H9 (cell line): Measurements from ENCODE around the gene CBX1. TPM values are rescaled to one million over a fixed set of nuclear protein-coding genes. Genes with fewer than 3 reads are reported as not detected.

Experiments used
- DNase-seq: peaks from one replicate; pipeline ENCODE4 v3.0.0-alpha.2; 2017
- H2AFZ ChIP-seq: one replicate; pipeline ENCODE4 v1.6.1; 2013; ENCODE audit warnings: mild to moderate bottlenecking, low read length, control low read depth, moderate library complexity
- H2AK5ac ChIP-seq: 2 replicates; pipeline ENCODE4 v1.6.1; 2013; ENCODE audit warnings: low read length, control low read depth, mixed read lengths; ENCODE audit not compliant: insufficient read length
- H2BK120ac ChIP-seq: one replicate; pipeline ENCODE4 v1.6.1; 2013; ENCODE audit warnings: low read depth, mild to moderate bottlenecking, low read length, control low read depth, inconsistent platforms; ENCODE audit not compliant: poor library complexity, severe bottlenecking
- H2BK12ac ChIP-seq: 2 replicates; pipeline ENCODE4 v1.6.1; 2013; ENCODE audit warnings: low read length, control low read depth, mixed read lengths, low read depth; ENCODE audit not compliant: insufficient read length
- H2BK15ac ChIP-seq: 2 replicates; pipeline ENCODE4 v1.6.1; 2013; ENCODE audit warnings: low read depth, low read length, control low read depth
- H2BK20ac ChIP-seq: one replicate; pipeline ENCODE4 v1.6.1; 2013; ENCODE audit warnings: low read depth, mild to moderate bottlenecking, low read length, control low read depth, inconsistent platforms; ENCODE audit not compliant: poor library complexity, severe bottlenecking
- H2BK5ac ChIP-seq: 2 replicates; pipeline ENCODE4 v1.6.1; 2013; ENCODE audit warnings: low read length, control low read depth, mixed read lengths; ENCODE audit not compliant: insufficient read length
- H3K14ac ChIP-seq: 2 replicates; pipeline ENCODE4 v1.6.1; 2013; ENCODE audit warnings: low read length, control low read depth; ENCODE audit not compliant: insufficient read depth
- H3K18ac ChIP-seq: 2 replicates; pipeline ENCODE4 v1.6.1; 2013; ENCODE audit warnings: low read depth, mild to moderate bottlenecking, mixed read lengths, low read length, control low read depth; ENCODE audit not compliant: insufficient read length
- H3K23ac ChIP-seq: 2 replicates; pipeline ENCODE4 v1.6.1; 2013; ENCODE audit warnings: low read length, control low read depth, mixed read lengths, low read depth; ENCODE audit not compliant: insufficient read length
- H3K23me2 ChIP-seq: 2 replicates; pipeline ENCODE4 v1.6.1; 2013; ENCODE audit warnings: low read depth, mild to moderate bottlenecking, mixed read lengths, low read length, control low read depth; ENCODE audit not compliant: insufficient read length, poor library complexity, severe bottlenecking
- H3K27ac ChIP-seq: 2 replicates; pipeline ENCODE4 v1.5.1; 2013; ENCODE audit warnings: low read length, control low read depth, mixed read lengths, low read depth; ENCODE audit not compliant: insufficient read length
- H3K27me3 ChIP-seq: 2 replicates; pipeline ENCODE4 v1.6.1; 2013; ENCODE audit warnings: low read length, control low read depth, inconsistent platforms; ENCODE audit not compliant: insufficient read depth
- H3K4ac ChIP-seq: 2 replicates; pipeline ENCODE4 v1.6.1; 2013; ENCODE audit warnings: low read depth, mild to moderate bottlenecking, control low read depth, inconsistent platforms, low read length, moderate library complexity
- H3K4me1 ChIP-seq: 2 replicates; pipeline ENCODE4 v1.6.1; 2013; ENCODE audit warnings: low read length, control low read depth, inconsistent platforms; ENCODE audit not compliant: insufficient read depth
- H3K4me2 ChIP-seq: 2 replicates; pipeline ENCODE4 v1.6.1; 2013; ENCODE audit warnings: low read length, control low read depth, mixed read lengths; ENCODE audit not compliant: insufficient read length, insufficient read depth
- H3K56ac ChIP-seq: 2 replicates; pipeline ENCODE4 v1.6.1; 2013; ENCODE audit warnings: low read depth, mild to moderate bottlenecking, mixed read lengths, low read length, control low read depth; ENCODE audit not compliant: insufficient read length
- H3K79me1 ChIP-seq: 2 replicates; pipeline ENCODE4 v1.6.1; 2013; ENCODE audit warnings: low read depth, mild to moderate bottlenecking, moderate library complexity, low read length, control low read depth, inconsistent platforms; ENCODE audit not compliant: insufficient read depth, poor library complexity, severe bottlenecking
- H3K79me2 ChIP-seq: 2 replicates; pipeline ENCODE4 v1.6.1; 2013; ENCODE audit warnings: low read length, control low read depth, inconsistent platforms; ENCODE audit not compliant: insufficient read depth
- H3K9ac ChIP-seq: 2 replicates; pipeline ENCODE4 v1.6.1; 2013; ENCODE audit warnings: low read length, control low read depth, mixed read lengths; ENCODE audit not compliant: insufficient read length; ENCODE audit errors: extremely low read depth
- H3K9me3 ChIP-seq: one replicate; pipeline ENCODE4 v1.6.1; 2013; ENCODE audit warnings: low read depth, low read length, inconsistent platforms; ENCODE audit not compliant: control insufficient read depth
- H3T11ph ChIP-seq: one replicate; pipeline ENCODE4 v1.6.1; 2013; ENCODE audit warnings: mild to moderate bottlenecking, low read length, control low read depth, inconsistent platforms
- H4K20me1 ChIP-seq: one replicate; pipeline ENCODE4 v1.6.1; 2013; ENCODE audit not compliant: control insufficient read depth, insufficient read length, insufficient read depth
- H4K5ac ChIP-seq: 2 replicates; pipeline ENCODE4 v1.6.1; 2013; ENCODE audit warnings: low read depth, mild to moderate bottlenecking, mixed read lengths, low read length, control low read depth; ENCODE audit not compliant: insufficient read length
- H4K8ac ChIP-seq: replicated peaks from 2 replicates; pipeline ENCODE4 v1.6.1; 2013; ENCODE audit warnings: low read length, control low read depth, mixed read lengths, low read depth; ENCODE audit not compliant: insufficient read length
- H4K91ac ChIP-seq: 2 replicates; pipeline ENCODE4 v1.6.1; 2013; ENCODE audit warnings: low read depth, mild to moderate bottlenecking, moderate library complexity, mixed read lengths, low read length, control low read depth; ENCODE audit not compliant: insufficient read length
- H3K27ac Mint-ChIP-seq, 3 experiments: 2 replicates in 2 of 3; 3 replicates in 1 of 3; pipeline ENCODE4 v1.8.0; 2020 to 2021; ENCODE audit warnings: mixed read lengths in 3 of 3, mild to moderate bottlenecking in 1 of 3, moderate library complexity in 1 of 3
- H3K27me3 Mint-ChIP-seq: 2 replicates; pipeline ENCODE4 v1.8.0; 2021; ENCODE audit warnings: low read depth, mild to moderate bottlenecking, moderate library complexity, mixed read lengths
- H3K36me3 Mint-ChIP-seq, 3 experiments: 2 replicates in 2 of 3; 3 replicates in 1 of 3; pipeline ENCODE4 v1.8.0; 2020 to 2021; ENCODE audit warnings: low read depth in 3 of 3, mixed read lengths in 3 of 3; ENCODE audit not compliant: insufficient read depth in 1 of 3
- H3K4me1 Mint-ChIP-seq, 2 experiments: 2 replicates each; pipeline ENCODE4 v1.8.0; 2020; ENCODE audit warnings: mixed read lengths in 2 of 2
- H3K4me3 Mint-ChIP-seq, 2 experiments: 2 replicates in 1 of 2; 3 replicates in 1 of 2; pipeline ENCODE4 v1.8.0; 2020 to 2021; ENCODE audit warnings: mild to moderate bottlenecking in 2 of 2, mixed read lengths in 2 of 2, moderate library complexity in 1 of 2
- H3K9me3 Mint-ChIP-seq, 2 experiments: 2 replicates in 1 of 2; 3 replicates in 1 of 2; pipeline ENCODE4 v1.8.0; 2020; ENCODE audit warnings: mild to moderate bottlenecking in 2 of 2, mixed read lengths in 2 of 2, moderate library complexity in 1 of 2
- CTCF ChIP-seq: fragments of 200-600 bp; sonication (generic); conservative IDR thresholded peaks from 3 replicates; pipeline ENCODE4 v1.8.0; 2021; ENCODE audit warnings: antibody characterized with exemption, mild to moderate bottlenecking
- WGBS: extraction: QIAGEN DNeasy Blood & Tissue Kit; methylation state at CpG from one replicate; pipeline ENCODE4 v1.1.7; 2013; ENCODE audit warnings: missing lambda C conversion rate, low lambda C conversion rate, mixed read lengths; ENCODE audit not compliant: insufficient read length; ENCODE audit errors: extremely low coverage; 5-methylcytosine and 5-hydroxymethylcytosine counted together
- total RNA-seq: library from RNA; stranded (reverse); gene quantifications from 2 replicates; pipeline ENCODE4 v1.2.1, GENCODE V29; 2021

The CBX1 gene
- total RNA-seq, 1 experiment from 2014 or later = 155 TPM

- Histone ChIP-seq H2AFZ (no peak overlapping the region), H3K4ac (no peak overlapping the region), H3K9ac (no peak overlapping the region), H3K79me1 (no peaks in the 10 kb centered on the region), H3K23me2 (peaks cover 19% of the 10 kb centered on the region), H3K27me3 (peaks cover 2% of the 10 kb centered on the region; the same call in 1 of the 2 replicates), H3K9me3 (no peaks in the 10 kb centered on the region), H3K14ac (no peak overlapping the region), H3K56ac (no peak overlapping the region), H3K4me2 (no peak overlapping the region), H2BK15ac (no peak overlapping the region), H2BK120ac (no peak overlapping the region), H4K20me1 (no peaks in the 10 kb centered on the region), H2BK5ac (no peak overlapping the region), H4K91ac (no peak overlapping the region), H2BK12ac (no peak overlapping the region), H3K4me1 (no peaks in the 10 kb centered on the region), H3K23ac (no peak overlapping the region), H3T11ph (no peak overlapping the region), H3K27ac (no peak overlapping the region), H3K18ac (no peak overlapping the region), H2AK5ac (no peak overlapping the region), H4K5ac (no peak overlapping the region), H2BK20ac (no peak overlapping the region), H3K79me2 (no peaks in the 10 kb centered on the region), H4K8ac (no peak overlapping the region)
- H3K36me3 Mint-ChIP-seq = no peaks in the 10 kb centered on the region
- no peak overlapping the region; a peak in 1 of 7 replicates for H3K27ac Mint-ChIP-seq
- peaks cover 48% of the 10 kb centered on the region for H3K27me3 Mint-ChIP-seq
- no peak for TF ChIP-seq CTCF
- DNase-seq = no peak
- no peak overlapping the region for H3K4me3 Mint-ChIP-seq
- WGBS = no CpG with 5 or more reads among the region's 12 CpGs
- no peaks in the 10 kb centered on the region; a peak in 1 of 5 replicates for H3K9me3 Mint-ChIP-seq
- peaks cover 28 to 32% of the 10 kb centered on the region in 2 experiments for H3K4me1 Mint-ChIP-seq
These were observed 73.8 kb downstream of the CBX1 start for GRCh38 chr17:48027322-48027981.
